Fibroblast of skin of right quadriceps (primary cell): ENCODE results near the gene VPS13D.
A peak's percentile ranks its signal among the peaks of the same experiment; 100 is the strongest.

ENCODE experiments used
- DNase-seq: peaks from one replicate; pipeline ENCODE4 v3.0.0-alpha.2; 2013

VPS13D gene

DNA sequence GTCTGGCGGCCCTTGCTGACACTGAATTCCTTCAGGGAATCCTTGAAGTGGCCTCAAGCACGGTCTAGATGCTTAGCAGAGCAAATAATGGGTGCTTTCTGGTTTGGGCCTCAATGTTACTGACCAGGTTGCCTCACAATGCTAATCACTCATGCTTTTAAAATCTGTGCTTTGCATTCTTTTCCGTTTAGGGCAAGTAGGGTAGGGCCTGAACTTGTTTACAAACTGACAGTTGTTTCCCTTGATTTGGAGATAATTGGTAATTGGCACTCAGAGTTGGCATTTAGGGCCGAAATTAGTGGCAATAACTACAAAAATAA, 1.4 kb downstream of the VPS13D start:
- DNase-seq, result no peak

DNA sequence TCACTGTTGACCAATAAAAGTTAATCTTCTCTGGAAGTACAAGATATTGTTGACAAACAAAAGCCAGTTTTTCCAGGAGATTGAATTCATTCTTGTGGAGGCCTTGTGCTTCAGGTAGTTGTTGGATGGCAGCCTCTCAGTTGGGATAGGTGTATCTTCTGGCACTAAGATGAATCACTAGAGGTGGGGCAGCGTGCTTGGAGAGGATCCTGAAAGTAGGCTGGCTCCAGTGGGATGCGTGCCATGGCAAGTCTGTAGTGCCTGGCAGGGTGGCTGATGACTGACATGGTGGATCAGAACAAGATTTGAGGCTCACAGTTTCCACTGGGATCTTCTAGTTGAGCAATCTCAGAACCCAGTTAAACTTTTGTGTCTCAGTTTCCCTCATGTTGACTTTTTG, 2.4 kb downstream of the VPS13D start:
- no peak for DNase-seq

DNA sequence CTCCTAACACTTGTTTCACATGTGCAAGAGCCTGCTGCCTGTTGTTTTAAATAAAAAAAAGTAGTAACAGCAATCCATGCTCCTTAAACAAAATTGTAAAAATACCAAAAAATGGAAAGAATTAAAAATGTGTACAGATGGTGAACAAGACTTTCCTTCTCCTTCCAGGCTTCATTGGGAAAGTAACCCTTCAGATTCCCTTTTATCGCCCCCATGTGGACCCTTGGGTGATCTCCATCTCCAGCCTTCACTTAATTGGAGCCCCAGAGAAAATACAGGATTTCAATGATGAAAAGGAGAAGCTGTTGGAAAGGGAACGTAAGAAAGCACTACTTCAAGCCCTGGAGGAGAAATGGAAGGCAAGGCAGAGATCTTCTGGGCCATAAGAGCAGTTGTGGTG, 14.2 kb downstream of the VPS13D start:
- no peak for DNase-seq

DNA sequence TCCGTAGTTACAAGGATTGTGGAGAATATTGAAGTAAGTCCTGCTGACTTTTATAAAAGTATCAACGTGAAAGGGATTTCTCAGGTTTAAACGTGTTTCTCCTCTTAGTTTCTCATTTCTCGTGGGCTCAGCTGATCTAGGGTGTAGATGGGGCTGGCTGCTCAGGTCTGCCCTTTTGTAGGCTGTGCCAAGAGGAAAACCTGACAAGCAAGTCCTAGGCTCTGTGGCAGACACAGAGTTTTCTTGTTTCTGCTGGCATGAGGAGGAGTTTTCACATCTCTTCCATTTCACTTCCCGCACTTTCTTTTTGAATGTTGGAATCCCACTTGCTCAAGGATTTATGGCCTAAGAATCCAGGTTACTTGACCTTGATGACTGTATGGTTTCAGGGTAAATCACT, 14.8 kb downstream of the VPS13D start:
- no peak for DNase-seq

DNA sequence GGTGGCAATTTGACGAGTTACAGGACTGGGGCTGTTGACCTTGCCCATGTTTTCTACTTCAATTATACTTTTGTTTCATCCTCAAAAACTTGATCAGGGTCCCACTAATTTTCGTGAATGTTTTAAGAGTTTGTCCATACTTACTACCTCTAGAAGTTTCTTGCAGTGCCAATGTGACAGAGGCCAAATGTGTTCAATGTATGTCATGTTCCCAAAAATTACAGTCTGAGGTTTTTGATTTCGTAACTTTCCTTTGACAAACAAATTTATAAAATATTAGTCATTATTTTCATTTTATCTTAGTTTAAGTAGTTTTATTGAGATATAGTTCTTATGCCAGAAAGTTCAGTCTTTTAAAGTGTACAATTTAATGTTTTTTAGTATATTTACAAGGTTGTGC, 15.3 kb downstream of the VPS13D start:
- peak; percentile 10 for DNase-seq

DNA sequence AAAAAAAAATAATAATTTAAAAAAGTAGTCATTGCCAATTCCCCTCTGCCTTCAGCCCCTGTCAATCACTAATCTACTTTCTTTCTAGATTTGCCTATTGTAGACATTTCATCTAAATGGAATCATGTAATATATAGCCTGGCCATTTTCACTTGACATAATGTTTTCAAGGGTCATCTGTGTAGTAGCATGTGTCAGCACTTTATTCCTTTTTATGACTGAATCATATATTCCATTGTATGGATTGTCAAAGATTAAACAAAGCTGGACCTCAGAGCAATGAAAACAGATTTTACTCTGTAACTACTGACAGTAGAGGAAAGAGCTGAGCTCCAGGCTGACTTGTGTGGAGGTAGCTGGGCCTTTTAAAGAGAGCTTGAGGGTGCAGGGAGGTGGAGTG, 15.9 kb downstream of the VPS13D start:
- no peak for DNase-seq

DNA sequence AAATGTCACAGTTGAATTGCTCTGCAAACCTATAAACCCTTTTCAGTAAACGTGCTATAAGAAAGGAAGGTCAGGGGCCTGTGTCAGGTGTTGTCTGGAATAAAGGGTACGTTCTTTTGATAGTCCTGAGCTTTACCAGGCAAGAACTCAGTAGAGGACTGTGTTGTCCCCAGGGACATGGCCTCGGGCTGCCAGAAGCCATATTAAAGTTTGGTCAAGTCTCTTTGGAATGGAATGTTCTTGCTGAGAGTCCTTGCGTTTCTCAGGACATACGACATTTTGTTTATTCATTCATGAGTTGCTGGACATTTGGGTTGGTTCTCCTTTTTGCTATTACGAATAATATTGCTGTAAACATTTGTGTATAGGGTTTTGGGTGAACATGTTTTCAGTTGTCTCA, 16.8 kb downstream of the VPS13D start:
- DNase-seq, result no peak

DNA sequence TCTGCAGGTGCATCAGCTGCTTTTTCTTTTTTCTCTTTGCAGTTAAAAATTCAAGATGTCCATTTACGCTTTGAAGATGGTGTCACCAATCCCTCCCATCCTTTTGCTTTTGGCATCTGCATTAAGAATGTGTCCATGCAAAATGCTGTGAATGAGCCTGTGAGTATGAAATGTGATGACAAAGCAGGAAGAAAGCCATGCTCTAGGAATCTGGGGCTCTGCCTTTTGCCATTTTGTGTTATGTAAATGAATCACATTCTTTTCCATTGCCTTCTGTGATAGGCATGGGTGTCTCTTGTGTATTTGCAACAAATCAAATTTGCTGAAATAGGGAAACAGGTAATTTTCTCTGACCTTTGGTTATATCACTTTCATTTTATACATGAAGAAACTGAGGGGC, 19.4 kb downstream of the VPS13D start:
- peak; percentile 31 for DNase-seq

DNA sequence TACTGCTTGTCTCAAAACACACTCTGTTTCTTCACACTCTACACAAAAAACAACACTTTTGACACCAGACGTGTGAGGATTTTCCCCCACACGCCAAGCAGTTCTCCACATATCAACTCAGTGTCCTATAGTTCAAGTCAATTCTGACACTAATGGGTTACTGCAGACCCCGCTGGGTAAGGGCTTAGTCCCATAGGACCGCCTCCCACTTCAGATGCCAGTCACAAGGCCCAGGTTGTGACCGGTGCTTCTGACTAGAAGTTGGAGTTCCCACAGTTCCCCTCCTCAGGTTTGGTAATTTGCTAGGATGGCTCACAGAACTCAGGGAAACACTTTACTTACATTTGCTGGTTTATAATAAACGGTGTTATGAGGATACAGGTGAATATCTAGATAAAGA, 19.9 kb downstream of the VPS13D start:
- no peak for DNase-seq

DNA sequence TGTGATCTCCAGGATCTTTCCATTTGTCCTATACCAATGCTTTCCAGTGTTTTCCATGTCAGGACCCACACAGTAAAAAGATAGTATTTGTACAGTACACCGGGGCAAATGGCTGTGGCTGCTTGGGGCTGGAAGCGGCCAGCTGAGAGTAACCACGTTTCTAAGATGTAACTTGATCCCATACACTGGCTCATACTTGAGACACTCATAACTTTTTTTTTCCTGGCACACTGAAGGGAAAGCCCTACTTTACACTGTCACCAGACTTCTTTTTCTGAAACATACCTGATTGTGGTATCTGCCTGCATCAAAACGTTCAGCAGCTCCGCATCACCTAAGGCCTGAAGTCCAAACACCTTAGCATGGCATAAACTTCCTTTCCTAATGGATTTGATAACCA, 21.6 kb downstream of the VPS13D start:
- DNase-seq, result no peak

DNA sequence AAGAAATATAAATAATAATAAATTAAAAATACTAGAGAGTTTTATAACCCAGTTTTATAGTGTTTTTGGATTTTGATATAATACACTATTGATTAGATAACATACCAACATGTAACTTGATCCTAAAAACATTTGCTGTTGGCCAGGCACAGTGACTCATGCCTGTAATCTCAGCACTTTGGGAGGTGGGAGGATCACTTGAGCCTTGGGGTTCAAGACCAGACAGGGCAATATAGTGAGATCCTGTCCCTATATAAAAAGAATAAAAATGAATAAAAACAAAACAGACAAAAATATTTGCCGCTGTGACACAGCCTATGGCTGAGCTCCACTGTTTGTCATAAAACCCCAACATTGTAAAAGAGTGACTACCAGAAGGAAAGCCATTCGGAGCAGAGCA, 26.1 kb downstream of the VPS13D start:
- DNase-seq, result no peak

DNA sequence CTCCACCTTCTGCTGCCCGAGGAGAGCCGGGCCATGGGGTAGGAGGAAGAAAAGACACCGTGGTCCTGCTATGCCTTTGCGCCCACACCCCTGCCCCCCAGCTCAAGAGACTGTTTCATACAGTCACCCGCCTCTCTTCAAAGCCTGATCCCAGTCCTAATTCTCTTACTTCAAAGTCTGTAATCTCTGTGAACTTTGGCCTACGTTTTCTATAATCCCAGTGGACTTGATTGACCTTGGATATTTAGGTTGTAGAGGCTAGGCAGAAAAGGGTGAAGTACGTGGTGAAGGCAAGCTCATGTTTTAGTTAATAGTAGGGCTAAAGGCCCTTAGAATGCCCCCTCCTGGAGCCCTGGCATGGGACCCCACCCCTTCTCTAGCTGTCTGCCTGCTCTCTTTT, 28.4 kb downstream of the VPS13D start:
- no peak for DNase-seq

DNA sequence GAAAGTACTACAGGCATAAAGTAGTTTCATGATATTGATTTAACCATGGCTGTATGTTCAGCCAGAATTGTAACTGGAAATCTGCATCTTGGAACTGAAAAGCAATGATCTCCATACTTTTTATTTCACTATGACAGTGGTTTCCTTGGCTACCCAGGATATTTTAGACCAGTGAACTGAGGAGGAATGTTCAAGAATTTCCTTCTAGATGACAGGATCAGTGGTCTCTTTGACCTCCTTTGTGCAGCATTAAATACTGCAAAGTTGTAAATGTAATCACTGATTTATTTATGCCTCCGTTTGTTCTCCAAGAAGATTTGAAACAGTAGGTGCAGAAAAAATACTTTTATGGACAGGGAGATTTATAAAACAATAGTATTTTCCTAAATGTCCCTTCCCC, 39.5 kb downstream of the VPS13D start:
- DNase-seq, result no peak

DNA sequence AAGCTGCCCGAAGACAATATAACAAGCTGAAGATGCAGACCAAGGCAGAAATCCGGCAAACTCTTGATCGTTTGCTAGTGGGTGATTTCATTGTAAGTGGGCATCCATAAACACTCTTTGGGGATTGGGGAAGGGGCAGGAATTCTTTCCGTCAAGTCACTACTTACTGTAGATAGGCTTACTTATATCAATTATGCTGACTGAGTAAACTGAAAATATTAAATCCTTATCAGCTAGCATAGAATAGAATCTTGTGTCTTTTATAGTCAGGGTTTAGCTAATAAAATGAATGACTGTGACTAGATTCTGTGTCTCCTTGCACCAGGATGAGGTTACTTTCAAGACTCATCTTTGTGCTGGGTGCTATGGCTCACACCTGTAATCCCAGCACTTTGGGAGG, 41.2 kb downstream of the VPS13D start:
- DNase-seq, result no peak

DNA sequence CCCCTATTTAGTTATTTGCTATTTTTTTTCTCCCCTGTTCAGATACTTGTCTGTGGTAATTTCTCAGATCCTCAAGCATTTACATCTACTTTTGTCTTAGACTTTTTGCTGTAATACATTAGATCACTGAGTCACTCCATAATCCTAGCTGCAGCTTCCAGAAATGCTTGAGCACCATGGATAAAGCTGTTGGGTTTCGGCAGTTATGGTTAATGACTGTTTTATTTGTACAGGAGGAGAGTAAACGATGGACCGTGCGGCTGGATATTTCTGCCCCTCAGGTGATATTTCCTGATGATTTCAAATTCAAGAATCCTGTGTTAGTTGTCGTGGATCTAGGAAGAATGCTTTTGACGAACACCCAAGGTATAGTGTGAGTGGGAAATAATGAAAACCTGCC, 42.9 kb downstream of the VPS13D start:
- DNase-seq, result no peak

DNA sequence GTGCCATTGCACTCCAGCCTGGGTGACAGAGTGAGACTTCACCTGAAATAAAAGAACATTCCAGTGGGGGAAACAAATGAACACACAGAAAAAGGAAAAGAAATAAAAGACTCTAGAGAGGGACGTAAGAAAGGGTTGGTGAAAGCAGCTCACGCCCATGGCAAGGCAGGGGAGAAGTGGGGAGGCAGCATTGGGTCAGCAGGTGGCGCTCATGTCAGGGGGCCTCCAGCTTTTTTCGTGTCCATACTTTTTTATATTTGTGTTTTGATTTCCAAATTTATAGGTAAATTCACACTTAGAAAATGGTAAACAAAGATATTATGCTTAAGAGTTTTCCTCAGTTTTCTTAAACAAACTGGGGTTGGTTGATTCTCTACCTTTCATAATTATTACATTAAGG, 45.5 kb downstream of the VPS13D start:
- peak; percentile 12 for DNase-seq

DNA sequence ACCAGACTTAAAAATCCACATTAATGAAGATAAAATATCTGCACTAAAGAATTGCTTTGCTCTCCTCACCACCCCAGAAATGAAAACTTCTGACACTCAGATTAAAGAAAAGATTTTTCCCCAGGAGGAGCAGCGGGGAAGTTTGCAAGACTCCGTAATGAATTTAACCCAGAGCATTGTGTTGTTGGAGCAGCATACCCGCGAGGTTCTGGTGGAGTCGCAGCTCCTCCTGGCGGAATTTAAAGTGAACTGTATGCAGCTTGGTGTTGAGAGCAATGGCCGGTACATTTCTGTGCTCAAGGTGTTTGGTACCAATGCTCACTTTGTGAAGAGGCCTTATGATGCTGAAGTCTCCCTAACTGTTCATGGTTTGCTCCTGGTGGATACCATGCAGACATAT, 46.4 kb downstream of the VPS13D start:
- DNase-seq, result peak; percentile 33

DNA sequence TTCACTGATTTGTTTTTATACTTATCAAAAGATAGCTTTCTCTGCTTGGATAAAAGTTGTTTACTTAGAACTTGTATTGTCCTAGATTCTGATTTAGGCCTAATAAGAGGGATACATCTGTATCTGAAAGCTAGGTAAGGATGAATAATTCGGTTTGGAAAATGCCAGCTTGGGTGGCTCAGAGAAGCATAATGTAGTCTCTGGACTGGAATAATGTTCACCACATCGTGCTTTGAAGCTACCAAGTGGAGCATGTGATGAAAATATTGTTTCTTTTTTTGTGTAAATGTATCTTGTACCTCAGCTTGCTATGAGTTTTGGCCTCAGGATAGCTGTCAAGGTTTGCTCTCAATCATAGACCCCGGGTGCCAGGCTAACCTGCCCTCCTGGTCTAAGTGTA, 49.2 kb downstream of the VPS13D start:
- DNase-seq, result no peak

DNA sequence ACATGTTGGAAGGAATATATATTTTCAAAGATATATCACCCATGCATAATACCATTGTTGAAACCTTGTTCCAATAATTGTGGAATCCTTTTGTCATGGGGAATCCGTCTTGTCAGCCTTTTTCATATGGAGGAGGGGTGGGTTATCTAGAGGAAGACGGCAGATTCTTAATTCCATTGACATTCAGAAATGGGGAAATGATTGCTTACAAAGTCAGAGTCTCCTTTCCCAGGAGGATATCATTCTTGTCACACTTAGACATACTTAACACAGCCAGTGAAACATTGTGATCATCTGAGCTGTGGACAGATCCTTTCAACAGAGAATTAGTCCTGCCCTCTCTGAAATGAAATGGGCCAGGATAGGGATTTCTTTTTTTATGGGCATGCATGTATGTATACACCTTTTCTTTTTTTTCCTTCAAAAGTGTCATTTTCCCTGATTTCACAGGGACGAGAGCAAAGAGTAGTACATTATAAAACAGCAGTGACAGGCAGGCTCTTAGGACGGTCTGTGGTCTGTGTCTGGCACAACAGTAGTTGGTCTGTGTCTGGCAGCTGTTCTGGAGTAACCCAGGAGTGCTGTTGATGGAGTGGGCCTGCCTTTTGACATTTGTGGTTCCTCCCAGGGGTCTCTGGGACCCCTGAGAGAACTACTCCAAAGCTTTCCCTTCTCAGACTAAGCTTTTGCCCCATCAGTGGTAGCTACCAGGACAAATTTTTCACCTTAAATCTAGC, 50.1 kb downstream of the VPS13D start:
- DNase-seq, result no peak

DNA sequence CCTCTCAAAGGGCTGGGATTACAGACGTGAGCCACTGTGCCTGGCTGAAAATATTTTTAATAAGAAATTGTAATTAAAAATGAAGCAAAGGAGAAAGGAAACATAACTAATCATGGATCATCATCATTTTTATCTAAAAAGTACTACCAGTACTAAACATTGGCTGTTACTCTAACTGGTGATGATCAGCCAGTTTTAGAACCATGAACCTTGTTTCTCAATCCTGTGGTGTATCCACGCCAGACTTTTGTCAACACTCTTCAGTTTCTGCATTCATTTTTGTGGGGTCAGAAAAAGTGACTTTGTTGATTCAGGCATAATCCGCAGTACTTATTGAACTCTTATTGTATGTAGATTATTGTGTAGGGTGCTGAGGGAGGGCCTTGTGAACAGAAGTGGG, 52.3 kb downstream of the VPS13D start:
- DNase-seq, result no peak

DNA sequence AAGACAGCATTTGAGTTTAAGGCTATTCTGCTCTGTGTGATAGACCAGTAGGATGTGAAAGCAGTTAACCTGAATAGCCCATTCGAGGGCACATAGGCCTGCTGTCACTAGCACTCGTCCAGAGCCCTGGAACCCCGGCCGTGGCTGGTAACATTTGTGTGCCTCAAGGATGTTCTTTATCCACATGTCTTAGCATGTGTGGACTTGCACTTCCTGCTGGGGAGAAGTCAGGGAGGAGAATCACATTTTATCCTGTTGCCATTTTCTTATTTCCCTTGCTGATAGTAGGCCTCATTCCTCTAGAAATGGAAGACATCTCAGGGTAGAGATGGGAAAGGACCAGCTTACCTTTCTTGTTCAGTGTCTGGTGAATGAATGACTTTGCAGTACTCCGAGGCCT, 54.7 kb downstream of the VPS13D start:
- DNase-seq, result no peak

DNA sequence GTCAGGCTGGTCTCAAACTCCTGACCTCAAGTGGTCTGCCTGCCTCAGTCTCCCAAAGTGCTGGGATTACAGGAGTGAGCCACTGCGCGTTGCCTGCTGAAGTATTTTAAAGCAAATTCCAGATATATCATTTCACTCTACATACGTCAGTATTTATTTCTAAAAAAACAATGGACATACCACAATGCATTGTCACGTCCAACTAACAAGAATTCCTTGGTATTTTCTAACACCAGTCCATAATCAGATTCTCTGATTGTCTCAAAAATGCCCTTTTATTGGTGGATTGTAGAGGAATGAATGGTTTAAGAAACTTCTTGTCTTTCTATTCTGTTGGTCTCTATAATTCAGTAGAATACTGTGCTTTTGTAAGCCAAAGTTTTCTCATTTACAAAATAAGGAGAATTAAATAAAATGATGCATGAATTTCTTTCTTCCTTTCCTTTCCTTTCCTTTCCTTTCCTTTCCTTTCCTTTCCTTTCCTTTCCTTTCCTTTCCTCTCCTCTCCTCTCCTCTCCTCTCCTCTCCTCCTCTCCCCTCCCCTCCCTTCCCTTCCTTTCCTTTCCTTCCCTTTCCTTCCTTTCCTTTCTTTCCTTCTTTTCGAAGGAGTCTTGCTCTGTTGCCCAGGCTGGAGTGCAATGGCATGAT, 55.8 kb downstream of the VPS13D start:
- peak; percentile 2 for DNase-seq

DNA sequence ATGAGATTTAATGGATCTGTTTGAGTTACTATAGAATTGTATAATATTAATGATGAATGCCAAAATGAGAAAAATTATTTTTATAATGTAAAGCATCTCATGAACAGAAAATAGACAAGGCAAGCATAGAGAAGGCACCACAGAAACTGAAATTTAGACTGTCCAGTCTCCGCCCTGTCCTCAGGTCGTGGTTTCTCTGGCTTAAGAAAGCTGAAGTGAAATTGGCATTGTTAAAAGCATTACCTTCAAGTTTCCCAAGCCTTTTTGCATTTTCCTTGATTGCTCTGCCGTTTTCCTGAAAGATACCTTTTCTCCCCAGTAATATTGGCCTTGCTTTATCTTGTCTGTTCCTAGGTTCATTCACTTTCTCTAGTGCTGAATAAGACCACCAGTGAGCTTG, 58.0 kb downstream of the VPS13D start:
- DNase-seq, result no peak

DNA sequence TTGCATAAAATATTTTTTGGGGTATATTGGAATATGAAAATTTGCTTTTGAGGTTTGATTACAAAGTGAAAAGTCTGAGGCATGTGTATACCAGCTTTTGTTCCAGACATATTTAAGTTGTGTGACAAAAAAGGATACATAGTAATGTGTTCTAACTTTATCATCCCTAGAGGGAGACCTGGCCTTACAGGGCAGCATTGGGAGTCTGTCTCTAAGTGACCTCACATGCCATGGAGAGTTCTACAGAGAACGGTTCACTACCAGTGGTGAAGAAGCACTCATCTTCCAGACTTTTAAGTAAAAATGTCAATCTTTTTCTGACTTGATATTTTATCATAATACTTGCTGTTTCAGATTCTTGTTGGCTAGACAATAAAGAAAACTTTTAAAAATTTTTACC, 61.0 kb downstream of the VPS13D start:
- DNase-seq, result no peak

DNA sequence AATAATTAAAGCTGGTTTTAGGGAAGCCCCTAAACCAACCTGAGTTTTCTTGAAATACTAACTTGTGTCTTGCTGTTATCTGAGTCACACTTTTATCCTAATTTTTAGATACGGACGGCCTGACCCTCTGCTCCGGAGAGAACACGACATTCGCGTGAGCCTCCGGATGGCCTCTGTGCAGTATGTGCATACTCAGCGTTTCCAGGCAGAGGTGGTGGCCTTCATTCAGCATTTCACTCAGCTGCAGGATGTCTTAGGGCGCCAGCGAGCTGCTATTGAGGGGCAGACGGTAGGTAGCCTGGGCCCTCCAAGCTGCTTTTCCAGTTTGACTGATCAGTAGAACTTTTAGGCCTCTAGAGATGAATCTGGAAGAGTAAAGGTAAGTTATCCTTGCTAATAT, 63.6 kb downstream of the VPS13D start:
- DNase-seq, result no peak
